Cardiac fibroblast (primary cell): ENCODE results near the gene SPRED3.
"Not testable (repeated sequence)": the region's sequence is repeated elsewhere in the genome, so short reads cannot be mapped to it uniquely, and the experiment has no call there.

ENCODE experiments used
- DNase-seq, 2 donors: peaks; one replicate each; pipeline versions ENCODE4 v3.0.0 to v3.0.0-alpha.2; 2010; ENCODE audit warnings: low read depth in 2 of 2
- H3K4me3 ChIP-seq, 2 donors: replicated peaks in 1 of 2; 1 replicate in 1 of 2; 2 replicates in 1 of 2; pipeline ENCODE4 v1.5.1; 2011; ENCODE audit warnings: low read depth in 2 of 2, low read length in 2 of 2, mild to moderate bottlenecking in 2 of 2, moderate library complexity in 1 of 2
- CTCF ChIP-seq: IDR thresholded peaks from one replicate; pipeline ENCODE4 v1.5.1; 2011; ENCODE audit warnings: low read depth, mild to moderate bottlenecking, low read length, inconsistent platforms

Gene SPRED3

GRCh38 chr19:38402623-38402966 lies 14.1 kb downstream of the SPRED3 start:
- no peak for DNase-seq
- peak overlapping the region; percentile 35 to 43 for H3K4me3 ChIP-seq
- TF ChIP-seq CTCF: no peak

- TF ChIP-seq CTCF: peak; percentile 64
- DNase-seq: peak; percentile 96 to 98
- H3K4me3 ChIP-seq: peak within 1 kb of the TSS; percentile 88 to 95
Measured at GRCh38 chr19:38402967-38403674, 14.6 kb downstream of the SPRED3 start, which contains the start of gene FAM98C. TSS of gene FAM98C (plus strand) at chr19:38403093. CDS start at chr19:38403154, 61 bp downstream.

GRCh38 chr19:38404858-38405257 lies 16.4 kb downstream of the SPRED3 start:
- no peak overlapping the region for H3K4me3 ChIP-seq
- TF ChIP-seq CTCF: no peak
- no peak for DNase-seq

- TF ChIP-seq CTCF: no peak
- no peak overlapping the region for H3K4me3 ChIP-seq
- no peak for DNase-seq
Measured at GRCh38 chr19:38405276-38405675, 16.8 kb downstream of the SPRED3 start.

GRCh38 chr19:38409631-38410133 lies 21.2 kb downstream of the SPRED3 start:
- DNase-seq: peak; percentile 71 to 73
- no peak for TF ChIP-seq CTCF
- no peak overlapping the region for H3K4me3 ChIP-seq

- H3K4me3 ChIP-seq, DNase-seq: not testable (repeated sequence)
Measured at GRCh38 chr19:38410407-38410806, 21.9 kb downstream of the SPRED3 start.

- H3K4me3 ChIP-seq: no peak overlapping the region
- DNase-seq: no peak
Measured at GRCh38 chr19:38411041-38411712, 22.7 kb downstream of the SPRED3 start.

GRCh38 chr19:38411898-38412297 lies 23.4 kb downstream of the SPRED3 start:
- DNase-seq, H3K4me3 ChIP-seq: not testable (repeated sequence)

More at GRCh38 chr19:38411041-38411712, 22.7 kb downstream of the SPRED3 start:
- TF ChIP-seq CTCF: no peak
